GM23338 (cell line): ENCODE results near the gene NPEPL1. TPM values are rescaled to one million over a fixed set of nuclear protein-coding genes. Genes with fewer than 3 reads are reported as not detected.

Experiments used
- ATAC-seq: fragments of 200-7000 bp; cut with Tn5 transposase; 3 replicates; pipeline ENCODE4 v1.9.1; 2020
- DNase-seq: peaks from one replicate; pipeline ENCODE4 v3.0.0-alpha.2; 2015; ENCODE audit warnings: low spot score
- H2AFZ ChIP-seq: fragments of 200-600 bp; sonication (generic); 2 replicates; pipeline ENCODE4 v1.8.0; 2016; ENCODE audit warnings: antibody characterized with exemption, mild to moderate bottlenecking, moderate library complexity
- H3F3A ChIP-seq: fragments of 200-600 bp; sonication (generic); replicated peaks from 2 replicates; pipeline ENCODE4 v1.8.0; 2017; ENCODE audit warnings: antibody characterized with exemption, mixed run types, low read depth
- H3K27ac ChIP-seq: fragments of 200-600 bp; sonication (generic); 2 replicates; pipeline ENCODE4 v1.6.1; 2016; ENCODE audit warnings: low read depth
- H3K27me3 ChIP-seq: fragments of 200-600 bp; sonication (generic); 2 replicates; pipeline ENCODE4 v1.8.0; 2016; ENCODE audit warnings: mild to moderate bottlenecking, mixed run types, moderate library complexity; ENCODE audit not compliant: insufficient read depth
- H3K36me3 ChIP-seq: fragments of 200-600 bp; sonication (generic); 2 replicates; pipeline ENCODE4 v1.8.0; 2016; ENCODE audit warnings: mild to moderate bottlenecking; ENCODE audit not compliant: insufficient read depth
- H3K4me1 ChIP-seq: fragments of 200-600 bp; sonication (generic); 2 replicates; pipeline ENCODE4 v1.8.0; 2016; ENCODE audit warnings: mild to moderate bottlenecking, moderate library complexity; ENCODE audit not compliant: insufficient read depth
- H3K4me2 ChIP-seq: fragments of 200-600 bp; sonication (generic); 2 replicates; pipeline ENCODE4 v1.7.1; 2017; ENCODE audit warnings: mixed run types
- H3K4me3 ChIP-seq: fragments of 200-600 bp; sonication (generic); 2 replicates; pipeline ENCODE4 v1.6.1; 2016; ENCODE audit warnings: mixed run types
- H3K79me2 ChIP-seq: fragments of 200-600 bp; sonication (generic); replicated peaks from 2 replicates; pipeline ENCODE4 v1.8.0; 2017; ENCODE audit warnings: mild to moderate bottlenecking; ENCODE audit not compliant: insufficient read depth
- H3K9me2 ChIP-seq: fragments of 200-600 bp; sonication (generic); 2 replicates; pipeline ENCODE4 v1.8.0; 2017; ENCODE audit not compliant: insufficient read depth
- H4K20me1 ChIP-seq: fragments of 200-600 bp; sonication (generic); replicated peaks from 2 replicates; pipeline ENCODE4 v1.8.0; 2017; ENCODE audit warnings: mild to moderate bottlenecking; ENCODE audit not compliant: insufficient read depth
- H3K27ac Mint-ChIP-seq: 2 replicates; pipeline ENCODE4 v1.8.0; 2020; ENCODE audit warnings: inconsistent platforms, mild to moderate bottlenecking, moderate library complexity, mixed read lengths
- H3K27me3 Mint-ChIP-seq: 3 replicates; pipeline ENCODE4 v1.8.0; 2022; ENCODE audit warnings: low read depth, mild to moderate bottlenecking, moderate library complexity, mixed read lengths, inconsistent platforms; ENCODE audit not compliant: insufficient read depth, poor library complexity
- H3K36me3 Mint-ChIP-seq: 3 replicates; pipeline ENCODE4 v1.8.0; 2021; ENCODE audit warnings: low read depth, mild to moderate bottlenecking, inconsistent platforms, moderate library complexity, mixed read lengths
- H3K4me1 Mint-ChIP-seq: 3 replicates; pipeline ENCODE4 v1.8.0; 2020; ENCODE audit warnings: mild to moderate bottlenecking, inconsistent platforms, mixed read lengths
- H3K4me3 Mint-ChIP-seq: 3 replicates; pipeline ENCODE4 v1.8.0; 2021; ENCODE audit warnings: moderate library complexity, mild to moderate bottlenecking, inconsistent platforms, mixed read lengths
- H3K9me3 Mint-ChIP-seq: 3 replicates; pipeline ENCODE4 v1.8.0; 2020; ENCODE audit warnings: moderate library complexity, mild to moderate bottlenecking, inconsistent platforms, mixed read lengths
- CREB1 ChIP-seq: fragments of 250-450 bp; sonication (Bioruptor Pico); IDR thresholded peaks from 2 replicates; pipeline ENCODE4 v1.5.0; 2020; ENCODE audit warnings: low read depth, mild to moderate bottlenecking, moderate library complexity
- CTCF ChIP-seq, 2 experiments: fragments of 200-600 bp in 1 of 2; sonication (generic) in 1 of 2; conservative IDR thresholded peaks; 2 replicates each; pipeline versions ENCODE4 v1.5.1 to v1.6.1; 2016 to 2017; ENCODE audit warnings: antibody characterized with exemption in 2 of 2, low read depth in 2 of 2, mild to moderate bottlenecking in 2 of 2, moderate library complexity in 1 of 2
- EZH2 ChIP-seq: fragments of 200-600 bp; sonication (generic); IDR thresholded peaks from one replicate; pipeline ENCODE4 v1.8.0; 2017; ENCODE audit warnings: antibody characterized with exemption, mild to moderate bottlenecking, low read depth; ENCODE audit not compliant: unreplicated experiment
- EZH2phosphoT487 ChIP-seq: fragments of 200-600 bp; sonication (generic); IDR thresholded peaks from one replicate; pipeline ENCODE4 v1.8.1; 2018; ENCODE audit warnings: antibody characterized with exemption; ENCODE audit not compliant: unreplicated experiment
- JUNB ChIP-seq: IDR thresholded peaks from one replicate; pipeline ENCODE4 v1.6.1; 2016; ENCODE audit warnings: antibody characterized with exemption; ENCODE audit not compliant: unreplicated experiment
- NANOG ChIP-seq: IDR thresholded peaks from 2 replicates; pipeline ENCODE4 v1.6.1; 2016; ENCODE audit warnings: antibody characterized with exemption, borderline replicate concordance
- REST ChIP-seq: IDR thresholded peaks from one replicate; pipeline ENCODE4 v1.6.1; 2018; ENCODE audit warnings: antibody characterized with exemption; ENCODE audit not compliant: unreplicated experiment
- ZNF114 ChIP-seq: fragments of 250-450 bp; sonication (Bioruptor Pico); IDR thresholded peaks from 2 replicates; pipeline ENCODE4 v1.5.0; 2020; ENCODE audit warnings: mild to moderate bottlenecking, moderate library complexity
- ZNF331 ChIP-seq: fragments of 250-450 bp; sonication (Bioruptor Pico); IDR thresholded peaks from 2 replicates; pipeline ENCODE4 v1.5.0; 2020; ENCODE audit warnings: low read depth, mild to moderate bottlenecking, moderate library complexity
- polyA plus RNA-seq: library from polyadenylated mRNA; unstranded; fragments of >200 nt; fragmentation: Nextera tagmentation; extraction: Ambion mirVana; gene quantifications from 2 replicates; pipeline ENCODE4 v1.2.1, GENCODE V29; 2016
- total RNA-seq: library from RNA; depleted of rRNA; stranded (reverse); fragments of >200 nt; shearing (Covaris generic); gene quantifications from 2 replicates; pipeline ENCODE4 v1.2.3, GENCODE V29; 2014
- TF ChIP-seq, protein P1 (sequence below): IDR thresholded peaks from 2 replicates; pipeline ENCODE4 v1.6.1; 2016; ENCODE audit warnings: antibody characterized with exemption

The NPEPL1 gene
- total and polyA plus RNA-seq, 2 experiments from 2014 or later: 23.5 to 30.0 TPM

GRCh38 chr20:58747211-58747610, 54.6 kb downstream of the NPEPL1 start (continued):
- TF ChIP-seq REST (no peak), EZH2 (no peak)

- H3K36me3 Mint-ChIP-seq: peaks cover 11% of the 10 kb centered on the region
- Histone ChIP-seq H4K20me1 (no peaks in the 10 kb centered on the region), H3K9me2 (0 out of 2 replicates have a peak, but pooled peaks cover 27% of the 10 kb centered on the region), H3K4me3 (no peak overlapping the region), H3K27ac (no peak overlapping the region), H2AFZ (no peak overlapping the region), H3K4me1 (peaks cover 12% of the 10 kb centered on the region), H3K79me2 (no peaks in the 10 kb centered on the region), H3K4me2 (no peak overlapping the region), H3F3A (no peaks in the 10 kb centered on the region; the same call in 1 of the 2 replicates), H3K36me3 (no peaks in the 10 kb centered on the region), H3K27me3 (peaks cover 8% of the 10 kb centered on the region; the same call in 1 of the 2 replicates)
- H3K27ac Mint-ChIP-seq: no peak overlapping the region
- no peak overlapping the region for H3K4me3 Mint-ChIP-seq
- peaks cover 22% of the 10 kb centered on the region for H3K4me1 Mint-ChIP-seq
- no peaks in the 10 kb centered on the region; the same call in 2 of the 3 replicates for H3K9me3 Mint-ChIP-seq
- DNase-seq: no peak
- peaks cover 25% of the 10 kb centered on the region for H3K27me3 Mint-ChIP-seq
- ATAC-seq: no peak
- TF ChIP-seq CTCF (conservative IDR thresholded peaks at IDR 0.05; ENCODE audit: low read depth in 2 of 2): no peak
- TF ChIP-seq NANOG: no peak
- TF ChIP-seq ZNF331 (CRISPR knock-in tag): no peak
- no peak for TF ChIP-seq JUNB
- TF ChIP-seq, protein P1, sequence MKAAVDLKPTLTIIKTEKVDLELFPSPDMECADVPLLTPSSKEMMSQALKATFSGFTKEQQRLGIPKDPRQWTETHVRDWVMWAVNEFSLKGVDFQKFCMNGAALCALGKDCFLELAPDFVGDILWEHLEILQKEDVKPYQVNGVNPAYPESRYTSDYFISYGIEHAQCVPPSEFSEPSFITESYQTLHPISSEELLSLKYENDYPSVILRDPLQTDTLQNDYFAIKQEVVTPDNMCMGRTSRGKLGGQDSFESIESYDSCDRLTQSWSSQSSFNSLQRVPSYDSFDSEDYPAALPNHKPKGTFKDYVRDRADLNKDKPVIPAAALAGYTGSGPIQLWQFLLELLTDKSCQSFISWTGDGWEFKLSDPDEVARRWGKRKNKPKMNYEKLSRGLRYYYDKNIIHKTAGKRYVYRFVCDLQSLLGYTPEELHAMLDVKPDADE: no peak
- no peak for TF ChIP-seq REST
- no peak for TF ChIP-seq EZH2phosphoT487
- no peak for TF ChIP-seq ZNF114
- no peak for TF ChIP-seq CREB1 (CRISPR knock-in tag)
- TF ChIP-seq EZH2: no peak
Observed at GRCh38 chr20:58748618-58749017, 56.0 kb downstream of the NPEPL1 start.
